GM12878 (cell line): ENCODE measurements around the gene FMNL2. TPM values are rescaled to one million over a fixed set of nuclear protein-coding genes. Genes with fewer than 3 reads are reported as not detected.

Experiments
- BCL11A ChIP-seq: IDR thresholded peaks from 2 replicates; pipeline ENCODE4 v1.6.1; 2011; ENCODE audit warnings: low read depth, low read length
- CHD1 ChIP-seq: IDR thresholded peaks from 2 replicates; pipeline ENCODE4 v1.6.1; 2012; ENCODE audit warnings: low read depth, low read length, improper control_type of control experiment
- DPF2 ChIP-seq: fragments of 450-650 bp; IDR thresholded peaks from 2 replicates; pipeline ENCODE4 v1.6.1; 2017; ENCODE audit warnings: mild to moderate bottlenecking
- EP300 ChIP-seq, 2 experiments: fragments of 150-350 bp in 1 of 2; IDR thresholded peaks; 2 replicates each; pipeline ENCODE4 v1.6.1; 2011 to 2012; ENCODE audit warnings: low read depth in 2 of 2, low read length in 2 of 2, borderline replicate concordance in 1 of 2, improper control_type of control experiment in 1 of 2, inconsistent platforms in 1 of 2; ENCODE audit not compliant: control insufficient read depth in 1 of 2
- HDAC2 ChIP-seq: fragments of 200-600 bp; sonication (generic); IDR thresholded peaks from 2 replicates; pipeline ENCODE4 v1.6.1; 2017
- IKZF1 ChIP-seq: fragments of 450-650 bp; conservative IDR thresholded peaks from 2 replicates; pipeline ENCODE4 v1.6.1; 2017; ENCODE audit warnings: antibody characterized with exemption, mild to moderate bottlenecking
- MYB ChIP-seq: fragments of 150-350 bp; IDR thresholded peaks from 2 replicates; pipeline ENCODE4 v1.6.1; 2014; ENCODE audit warnings: mild to moderate bottlenecking, low read depth, low read length, borderline replicate concordance
- MYC ChIP-seq: IDR thresholded peaks from 2 replicates; pipeline ENCODE4 v1.6.1; 2011; ENCODE audit warnings: mild to moderate bottlenecking, low read length, moderate library complexity, inconsistent platforms; ENCODE audit not compliant: insufficient read depth, insufficient replicate concordance, insufficient read length, severe bottlenecking
- NFIC ChIP-seq: IDR thresholded peaks from 2 replicates; pipeline ENCODE4 v1.6.1; 2012; ENCODE audit warnings: low read depth, mild to moderate bottlenecking, inconsistent platforms, low read length, moderate library complexity
- RUNX3 ChIP-seq: IDR thresholded peaks from 2 replicates; pipeline ENCODE4 v1.6.1; 2012; ENCODE audit warnings: low read length, inconsistent platforms
- SIN3A ChIP-seq: IDR thresholded peaks from 2 replicates; pipeline ENCODE4 v1.6.1; 2012; ENCODE audit warnings: low read depth, low read length, improper control_type of control experiment
- SMC3 ChIP-seq: IDR thresholded peaks from 2 replicates; pipeline ENCODE4 v1.6.1; 2011; ENCODE audit warnings: low read length, improper control_type of control experiment, borderline replicate concordance
- SPI1 ChIP-seq: IDR thresholded peaks from 2 replicates; pipeline ENCODE4 v1.6.1; 2011; ENCODE audit warnings: low read depth, mild to moderate bottlenecking, low read length, moderate library complexity, borderline replicate concordance; ENCODE audit not compliant: insufficient read depth
- ZNF274 ChIP-seq: IDR thresholded peaks from one replicate; pipeline ENCODE4 v1.8.0; 2011; ENCODE audit not compliant: insufficient read length, insufficient read depth
- polyA plus RNA-seq, 11 experiments: library from polyadenylated mRNA; depleted of rRNA in 4 of 11; unstranded in 6 of 11; stranded (reverse) in 5 of 11; fragments of >200 nt; fragmentation: Nextera tagmentation in 4 of 11; fragmentation: Illumina TruSeq in 1 of 11; extraction: Ambion mirVana in 4 of 11; extraction: Trizol in 1 of 11; gene quantifications; 1 replicate in 1 of 11; 2 replicates in 10 of 11; pipeline versions ENCODE4 v1.2.1 to v1.2.3, GENCODE V29; 2011 to 2016; ENCODE audit warnings: inconsistent platforms in 2 of 11, missing spikeins in 2 of 11, low read depth in 1 of 11
- total RNA-seq, 4 experiments: library from RNA; depleted of rRNA in 3 of 4; stranded (reverse); fragments of >200 nt in 3 of 4; fragmentation: Illumina TruSeq in 1 of 4; extraction: Trizol in 1 of 4; gene quantifications; 2 replicates each; pipeline versions ENCODE4 v1.2.1 to v1.2.3, GENCODE V29; 2013 to 2021
- TF ChIP-seq, protein P1 (sequence below): fragments of 450-650 bp; IDR thresholded peaks from 2 replicates; pipeline ENCODE4 v1.6.1; 2017; ENCODE audit warnings: antibody characterized with exemption, mild to moderate bottlenecking, moderate library complexity
- TF ChIP-seq, protein P2 (sequence below): fragments of 450-650 bp; IDR thresholded peaks from 2 replicates; pipeline ENCODE4 v1.6.1; 2016; ENCODE audit warnings: mild to moderate bottlenecking, moderate library complexity, borderline replicate concordance
- TF ChIP-seq, protein P3 (sequence below): fragments of 450-650 bp; IDR thresholded peaks from 2 replicates; pipeline ENCODE4 v1.6.1; 2017; ENCODE audit warnings: borderline replicate concordance
- TF ChIP-seq, protein P4 (sequence below): IDR thresholded peaks from 2 replicates; pipeline ENCODE4 v1.6.1; 2012; ENCODE audit warnings: low read length, inconsistent platforms

Gene FMNL2
- total and polyA plus RNA-seq, 10 of the 15 experiments (the other 5 are each of a cell fraction or from before 2014, with no cell fraction given): 0.13 to 9.9 (median 0.35) TPM

DNA sequence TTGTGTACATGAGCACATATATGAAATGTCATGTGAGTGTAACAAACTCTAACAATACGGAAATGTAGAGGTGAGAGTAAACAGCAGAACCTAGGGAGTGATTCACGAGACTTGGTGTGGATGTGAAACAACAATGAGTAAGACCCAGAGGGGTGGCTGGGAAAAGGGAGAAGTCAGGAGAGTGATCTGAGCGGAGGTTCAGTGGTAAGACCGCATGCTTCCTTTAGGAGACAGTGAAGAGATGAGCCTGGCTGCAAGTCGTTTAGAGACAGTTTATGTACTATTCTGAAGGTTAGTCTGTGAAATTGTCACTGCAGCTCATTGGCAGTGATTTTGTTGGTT, 231.7 kb downstream of the FMNL2 start (continued):
- peak; percentile 27; the same call in 1 of the 2 replicates for TF ChIP-seq NFIC
- TF ChIP-seq BCL11A: peak; percentile 56; the same call in 1 of the 2 replicates
- peak; percentile 78 for TF ChIP-seq RUNX3
- no peak for TF ChIP-seq SIN3A
- TF ChIP-seq, protein P1, sequence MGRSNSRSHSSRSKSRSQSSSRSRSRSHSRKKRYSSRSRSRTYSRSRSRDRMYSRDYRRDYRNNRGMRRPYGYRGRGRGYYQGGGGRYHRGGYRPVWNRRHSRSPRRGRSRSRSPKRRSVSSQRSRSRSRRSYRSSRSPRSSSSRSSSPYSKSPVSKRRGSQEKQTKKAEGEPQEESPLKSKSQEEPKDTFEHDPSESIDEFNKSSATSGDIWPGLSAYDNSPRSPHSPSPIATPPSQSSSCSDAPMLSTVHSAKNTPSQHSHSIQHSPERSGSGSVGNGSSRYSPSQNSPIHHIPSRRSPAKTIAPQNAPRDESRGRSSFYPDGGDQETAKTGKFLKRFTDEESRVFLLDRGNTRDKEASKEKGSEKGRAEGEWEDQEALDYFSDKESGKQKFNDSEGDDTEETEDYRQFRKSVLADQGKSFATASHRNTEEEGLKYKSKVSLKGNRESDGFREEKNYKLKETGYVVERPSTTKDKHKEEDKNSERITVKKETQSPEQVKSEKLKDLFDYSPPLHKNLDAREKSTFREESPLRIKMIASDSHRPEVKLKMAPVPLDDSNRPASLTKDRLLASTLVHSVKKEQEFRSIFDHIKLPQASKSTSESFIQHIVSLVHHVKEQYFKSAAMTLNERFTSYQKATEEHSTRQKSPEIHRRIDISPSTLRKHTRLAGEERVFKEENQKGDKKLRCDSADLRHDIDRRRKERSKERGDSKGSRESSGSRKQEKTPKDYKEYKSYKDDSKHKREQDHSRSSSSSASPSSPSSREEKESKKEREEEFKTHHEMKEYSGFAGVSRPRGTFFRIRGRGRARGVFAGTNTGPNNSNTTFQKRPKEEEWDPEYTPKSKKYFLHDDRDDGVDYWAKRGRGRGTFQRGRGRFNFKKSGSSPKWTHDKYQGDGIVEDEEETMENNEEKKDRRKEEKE: no peak
- TF ChIP-seq ZNF274: no peak
- TF ChIP-seq, protein P2, sequence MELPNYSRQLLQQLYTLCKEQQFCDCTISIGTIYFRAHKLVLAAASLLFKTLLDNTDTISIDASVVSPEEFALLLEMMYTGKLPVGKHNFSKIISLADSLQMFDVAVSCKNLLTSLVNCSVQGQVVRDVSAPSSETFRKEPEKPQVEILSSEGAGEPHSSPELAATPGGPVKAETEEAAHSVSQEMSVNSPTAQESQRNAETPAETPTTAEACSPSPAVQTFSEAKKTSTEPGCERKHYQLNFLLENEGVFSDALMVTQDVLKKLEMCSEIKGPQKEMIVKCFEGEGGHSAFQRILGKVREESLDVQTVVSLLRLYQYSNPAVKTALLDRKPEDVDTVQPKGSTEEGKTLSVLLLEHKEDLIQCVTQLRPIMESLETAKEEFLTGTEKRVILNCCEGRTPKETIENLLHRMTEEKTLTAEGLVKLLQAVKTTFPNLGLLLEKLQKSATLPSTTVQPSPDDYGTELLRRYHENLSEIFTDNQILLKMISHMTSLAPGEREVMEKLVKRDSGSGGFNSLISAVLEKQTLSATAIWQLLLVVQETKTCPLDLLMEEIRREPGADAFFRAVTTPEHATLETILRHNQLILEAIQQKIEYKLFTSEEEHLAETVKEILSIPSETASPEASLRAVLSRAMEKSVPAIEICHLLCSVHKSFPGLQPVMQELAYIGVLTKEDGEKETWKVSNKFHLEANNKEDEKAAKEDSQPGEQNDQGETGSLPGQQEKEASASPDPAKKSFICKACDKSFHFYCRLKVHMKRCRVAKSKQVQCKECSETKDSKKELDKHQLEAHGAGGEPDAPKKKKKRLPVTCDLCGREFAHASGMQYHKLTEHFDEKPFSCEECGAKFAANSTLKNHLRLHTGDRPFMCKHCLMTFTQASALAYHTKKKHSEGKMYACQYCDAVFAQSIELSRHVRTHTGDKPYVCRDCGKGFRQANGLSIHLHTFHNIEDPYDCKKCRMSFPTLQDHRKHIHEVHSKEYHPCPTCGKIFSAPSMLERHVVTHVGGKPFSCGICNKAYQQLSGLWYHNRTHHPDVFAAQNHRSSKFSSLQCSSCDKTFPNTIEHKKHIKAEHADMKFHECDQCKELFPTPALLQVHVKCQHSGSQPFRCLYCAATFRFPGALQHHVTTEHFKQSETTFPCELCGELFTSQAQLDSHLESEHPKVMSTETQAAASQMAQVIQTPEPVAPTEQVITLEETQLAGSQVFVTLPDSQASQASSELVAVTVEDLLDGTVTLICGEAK: no peak
- peak; percentile 79 for TF ChIP-seq IKZF1
- TF ChIP-seq, protein P3, sequence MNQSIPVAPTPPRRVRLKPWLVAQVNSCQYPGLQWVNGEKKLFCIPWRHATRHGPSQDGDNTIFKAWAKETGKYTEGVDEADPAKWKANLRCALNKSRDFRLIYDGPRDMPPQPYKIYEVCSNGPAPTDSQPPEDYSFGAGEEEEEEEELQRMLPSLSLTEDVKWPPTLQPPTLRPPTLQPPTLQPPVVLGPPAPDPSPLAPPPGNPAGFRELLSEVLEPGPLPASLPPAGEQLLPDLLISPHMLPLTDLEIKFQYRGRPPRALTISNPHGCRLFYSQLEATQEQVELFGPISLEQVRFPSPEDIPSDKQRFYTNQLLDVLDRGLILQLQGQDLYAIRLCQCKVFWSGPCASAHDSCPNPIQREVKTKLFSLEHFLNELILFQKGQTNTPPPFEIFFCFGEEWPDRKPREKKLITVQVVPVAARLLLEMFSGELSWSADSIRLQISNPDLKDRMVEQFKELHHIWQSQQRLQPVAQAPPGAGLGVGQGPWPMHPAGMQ: no peak
- TF ChIP-seq DPF2: peak; percentile 43
- no peak for TF ChIP-seq CHD1
- no peak for TF ChIP-seq HDAC2
- peak; percentile 6; the same call in 1 of the 2 replicates for TF ChIP-seq SMC3
- TF ChIP-seq MYB: no peak
- no peak for TF ChIP-seq MYC
- TF ChIP-seq, protein P4, sequence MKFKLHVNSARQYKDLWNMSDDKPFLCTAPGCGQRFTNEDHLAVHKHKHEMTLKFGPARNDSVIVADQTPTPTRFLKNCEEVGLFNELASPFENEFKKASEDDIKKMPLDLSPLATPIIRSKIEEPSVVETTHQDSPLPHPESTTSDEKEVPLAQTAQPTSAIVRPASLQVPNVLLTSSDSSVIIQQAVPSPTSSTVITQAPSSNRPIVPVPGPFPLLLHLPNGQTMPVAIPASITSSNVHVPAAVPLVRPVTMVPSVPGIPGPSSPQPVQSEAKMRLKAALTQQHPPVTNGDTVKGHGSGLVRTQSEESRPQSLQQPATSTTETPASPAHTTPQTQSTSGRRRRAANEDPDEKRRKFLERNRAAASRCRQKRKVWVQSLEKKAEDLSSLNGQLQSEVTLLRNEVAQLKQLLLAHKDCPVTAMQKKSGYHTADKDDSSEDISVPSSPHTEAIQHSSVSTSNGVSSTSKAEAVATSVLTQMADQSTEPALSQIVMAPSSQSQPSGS: peak; percentile 28; the same call in 1 of the 2 replicates
- peak; percentile 54; the same call in 1 of the 2 replicates for TF ChIP-seq SPI1
- 0 out of 4 replicates have a peak, but pooled peaks of 1 of the 2 experiments have one; percentile 45 for TF ChIP-seq EP300 (IDR thresholded peaks at IDR 0.05; ENCODE audit: borderline replicate concordance in 1 of 2, control insufficient read depth in 1 of 2, low read depth in 2 of 2, low read length in 2 of 2)
